Neutrophil (primary cell): Measurements from ENCODE around the gene ADGRL3.

Experiments
- H3K27ac ChIP-seq: fragments of 200-600 bp; sonication (generic); 2 replicates; pipeline ENCODE4 v1.5.1; 2016; ENCODE audit warnings: mild to moderate bottlenecking, moderate library complexity
- H3K27me3 ChIP-seq: fragments of 200-600 bp; sonication (generic); 2 replicates; pipeline ENCODE4 v1.6.0; 2016; ENCODE audit warnings: mild to moderate bottlenecking
- H3K36me3 ChIP-seq: fragments of 200-600 bp; sonication (generic); 2 replicates; pipeline ENCODE4 v1.5.1; 2017
- H3K4me1 ChIP-seq, 2 experiments: fragments of 200-600 bp in 1 of 2; sonication (generic) in 1 of 2; 1 replicate in 1 of 2; 2 replicates in 1 of 2; pipeline versions ENCODE4 v1.5.1 to v1.6.1; 2013 to 2016; ENCODE audit warnings: low read depth in 1 of 2, low read length in 1 of 2, mild to moderate bottlenecking in 1 of 2, moderate library complexity in 1 of 2; ENCODE audit not compliant: control insufficient read depth in 1 of 2, insufficient read depth in 1 of 2
- H3K4me3 ChIP-seq, 2 experiments: fragments of 200-600 bp in 1 of 2; sonication (generic) in 1 of 2; 1 replicate in 1 of 2; 2 replicates in 1 of 2; pipeline ENCODE4 v1.5.1; 2013 to 2016; ENCODE audit warnings: low read depth in 1 of 2, low read length in 1 of 2, mild to moderate bottlenecking in 1 of 2, moderate library complexity in 1 of 2
- H3K9me3 ChIP-seq: fragments of 200-600 bp; sonication (generic); 2 replicates; pipeline ENCODE4 v1.5.1; 2016
- TF ChIP-seq, protein P1 (sequence below): fragments of 200-600 bp; sonication (generic); IDR thresholded peaks from 2 replicates; pipeline ENCODE4 v1.5.1; 2016; ENCODE audit warnings: antibody characterized with exemption

The ADGRL3 gene

DNA sequence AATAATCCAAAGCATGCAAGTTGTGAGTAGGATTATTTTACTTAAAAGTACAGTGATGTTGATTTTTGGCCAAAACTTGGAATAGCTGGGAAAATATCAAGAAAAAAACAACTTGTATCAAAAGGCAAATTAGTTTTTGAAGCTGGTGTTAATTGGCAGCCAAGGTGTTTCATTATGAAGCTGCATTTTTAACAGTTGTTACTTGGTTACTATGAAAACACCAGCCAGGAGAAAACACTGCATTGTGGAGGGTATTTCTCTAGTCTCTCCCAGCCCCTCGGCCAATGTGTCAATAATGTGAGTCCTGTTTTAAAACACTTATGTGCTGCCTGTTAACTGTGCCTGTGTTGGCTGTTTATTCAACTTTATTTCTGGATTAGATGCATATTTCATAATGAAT, 733.4 kb downstream of the ADGRL3 start:
- no peaks in the 10 kb centered on the region for H3K9me3 ChIP-seq
- no peak overlapping the region for H3K4me3 ChIP-seq
- no peak overlapping the region for H3K27ac ChIP-seq
- no peaks in the 10 kb centered on the region for H3K36me3 ChIP-seq
- no peaks in the 10 kb centered on the region for H3K4me1 ChIP-seq
- H3K27me3 ChIP-seq = no peaks in the 10 kb centered on the region
- TF ChIP-seq, protein P1, sequence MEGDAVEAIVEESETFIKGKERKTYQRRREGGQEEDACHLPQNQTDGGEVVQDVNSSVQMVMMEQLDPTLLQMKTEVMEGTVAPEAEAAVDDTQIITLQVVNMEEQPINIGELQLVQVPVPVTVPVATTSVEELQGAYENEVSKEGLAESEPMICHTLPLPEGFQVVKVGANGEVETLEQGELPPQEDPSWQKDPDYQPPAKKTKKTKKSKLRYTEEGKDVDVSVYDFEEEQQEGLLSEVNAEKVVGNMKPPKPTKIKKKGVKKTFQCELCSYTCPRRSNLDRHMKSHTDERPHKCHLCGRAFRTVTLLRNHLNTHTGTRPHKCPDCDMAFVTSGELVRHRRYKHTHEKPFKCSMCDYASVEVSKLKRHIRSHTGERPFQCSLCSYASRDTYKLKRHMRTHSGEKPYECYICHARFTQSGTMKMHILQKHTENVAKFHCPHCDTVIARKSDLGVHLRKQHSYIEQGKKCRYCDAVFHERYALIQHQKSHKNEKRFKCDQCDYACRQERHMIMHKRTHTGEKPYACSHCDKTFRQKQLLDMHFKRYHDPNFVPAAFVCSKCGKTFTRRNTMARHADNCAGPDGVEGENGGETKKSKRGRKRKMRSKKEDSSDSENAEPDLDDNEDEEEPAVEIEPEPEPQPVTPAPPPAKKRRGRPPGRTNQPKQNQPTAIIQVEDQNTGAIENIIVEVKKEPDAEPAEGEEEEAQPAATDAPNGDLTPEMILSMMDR = no peak

DNA sequence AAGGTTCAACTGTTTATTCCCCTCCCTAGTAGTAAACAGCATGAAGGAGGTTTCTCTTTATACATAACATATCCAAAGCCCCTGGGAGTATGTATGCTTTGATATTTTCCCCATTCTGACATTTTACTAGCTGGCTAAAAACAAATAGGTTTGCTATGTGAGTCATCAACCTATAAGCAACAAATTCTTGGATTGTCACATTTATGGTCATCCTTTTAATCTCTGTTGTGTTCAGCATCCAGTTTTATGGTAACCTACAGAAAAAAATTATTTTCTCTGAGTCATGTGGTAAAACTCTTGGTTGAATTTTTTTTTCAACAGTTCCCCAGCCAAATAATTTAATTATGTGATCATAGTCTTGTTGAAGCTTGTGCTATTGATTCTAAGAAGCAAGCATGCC, 734.1 kb downstream of the ADGRL3 start:
- Histone ChIP-seq H3K4me3 (no peak overlapping the region), H3K36me3 (no peaks in the 10 kb centered on the region), H3K27ac (no peak overlapping the region), H3K9me3 (no peaks in the 10 kb centered on the region), H3K4me1 (no peaks in the 10 kb centered on the region), H3K27me3 (no peaks in the 10 kb centered on the region)
- TF ChIP-seq, protein P1 = no peak

DNA sequence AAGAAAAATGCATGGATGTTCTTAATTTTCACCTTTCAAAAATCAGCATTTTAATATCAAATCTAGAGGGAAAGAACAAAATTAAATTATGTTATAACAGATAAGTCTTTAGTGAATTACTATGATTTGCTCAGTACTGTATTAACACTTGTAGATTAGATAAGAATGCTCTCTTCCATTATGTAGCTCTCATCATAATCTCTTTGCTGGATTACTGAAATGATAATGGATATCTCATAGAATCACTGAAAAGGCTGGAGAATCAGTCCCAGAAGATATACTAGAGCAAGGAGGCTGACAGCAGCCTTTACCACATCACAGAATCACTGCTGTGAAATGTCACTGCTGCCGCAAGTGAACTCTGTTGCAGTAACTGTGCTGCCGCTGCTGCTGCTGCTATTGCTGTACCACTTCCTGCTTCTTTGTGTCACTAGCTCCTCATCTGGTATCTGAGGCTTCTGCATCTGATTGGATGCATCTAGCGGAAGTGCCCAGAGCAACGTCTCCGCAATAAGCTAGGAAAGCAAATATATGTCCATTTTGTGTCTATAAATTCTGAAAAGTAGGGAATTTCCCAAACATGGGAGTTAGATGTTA, 738.2 kb downstream of the ADGRL3 start:
- Histone ChIP-seq H3K27me3 (no peaks in the 10 kb centered on the region), H3K9me3 (no peaks in the 10 kb centered on the region), H3K4me1 (no peaks in the 10 kb centered on the region), H3K4me3 (no peak overlapping the region), H3K27ac (no peak overlapping the region), H3K36me3 (no peaks in the 10 kb centered on the region)
- TF ChIP-seq, protein P1 = no peak

DNA sequence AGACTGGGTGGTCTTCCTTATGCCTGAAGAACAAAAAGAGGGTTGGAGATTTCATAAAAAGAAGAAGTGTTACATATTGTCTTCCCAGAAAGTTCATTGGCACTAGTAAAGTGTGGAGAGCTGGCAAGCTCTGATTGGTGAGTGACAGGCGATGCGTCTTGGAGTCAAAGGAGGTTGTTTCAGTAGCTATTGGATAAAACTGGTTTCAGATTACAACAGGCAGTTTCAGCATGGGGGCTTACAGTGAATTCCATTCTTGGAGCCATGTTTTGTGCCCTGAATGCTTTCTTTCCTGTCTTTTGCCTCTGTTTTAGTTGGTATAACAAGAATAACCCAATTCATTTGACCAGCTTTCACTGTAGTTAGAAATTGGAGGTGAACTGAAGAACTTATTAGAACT, 750.5 kb downstream of the ADGRL3 start:
- Histone ChIP-seq H3K27me3 (no peaks in the 10 kb centered on the region), H3K36me3 (no peaks in the 10 kb centered on the region), H3K27ac (no peak overlapping the region)

DNA sequence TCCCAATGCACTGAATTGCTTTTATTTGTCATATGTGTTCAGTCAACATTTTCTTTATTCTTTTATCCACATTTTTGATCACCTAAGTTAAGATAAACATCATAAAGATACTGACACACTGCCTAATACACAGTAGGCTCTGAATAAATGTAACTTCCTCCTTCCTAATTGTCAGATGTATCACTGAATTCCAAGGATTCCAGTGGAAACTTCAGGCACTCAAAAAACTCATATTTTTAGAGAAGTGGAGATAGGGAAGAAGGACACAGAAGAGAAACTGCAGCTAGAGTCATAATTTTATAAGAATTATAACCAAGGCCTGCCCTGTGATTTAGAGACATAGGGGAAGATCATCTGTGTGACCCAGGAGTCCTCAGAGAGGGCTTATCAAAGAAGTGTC, 753.3 kb downstream of the ADGRL3 start:
- Histone ChIP-seq H3K4me1 (no peaks in the 10 kb centered on the region), H3K27ac (no peak overlapping the region), H3K27me3 (no peaks in the 10 kb centered on the region), H3K4me3 (no peak overlapping the region), H3K9me3 (no peaks in the 10 kb centered on the region), H3K36me3 (no peaks in the 10 kb centered on the region)
- TF ChIP-seq, protein P1 = no peak

More for the DNA sequence above, 750.5 kb downstream of the ADGRL3 start:
- H3K4me3 ChIP-seq = no peak overlapping the region
- H3K4me1 ChIP-seq = no peaks in the 10 kb centered on the region
- H3K9me3 ChIP-seq = no peaks in the 10 kb centered on the region
- TF ChIP-seq, protein P1 = no peak

DNA sequence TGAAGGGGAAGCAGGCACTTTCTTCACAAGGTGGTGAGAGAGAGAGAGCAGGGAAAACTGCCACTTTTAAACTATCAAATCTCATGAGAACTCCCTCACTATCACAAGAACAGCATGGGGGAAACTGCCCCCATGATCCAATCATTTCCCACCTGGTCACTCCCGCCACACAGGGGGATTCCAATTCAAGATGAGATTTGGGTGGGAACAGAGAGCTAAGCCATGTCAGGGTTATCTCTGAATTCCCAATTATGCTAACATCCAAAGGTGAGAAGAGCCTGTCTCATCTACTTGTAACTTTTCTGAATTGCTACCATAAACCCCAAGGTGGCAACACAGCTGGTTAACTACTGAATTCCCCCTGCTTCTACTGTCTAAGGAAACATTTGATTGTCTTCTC, 758.5 kb downstream of the ADGRL3 start:
- H3K27me3 ChIP-seq = no peaks in the 10 kb centered on the region
- H3K4me3 ChIP-seq = no peak overlapping the region
- TF ChIP-seq, protein P1 = no peak
- no peaks in the 10 kb centered on the region for H3K36me3 ChIP-seq
- no peaks in the 10 kb centered on the region for H3K4me1 ChIP-seq
- H3K27ac ChIP-seq = no peak overlapping the region
- H3K9me3 ChIP-seq = no peaks in the 10 kb centered on the region
